ENCODE results near the gene EXOC1.

- TF ChIP-seq, protein P1, sequence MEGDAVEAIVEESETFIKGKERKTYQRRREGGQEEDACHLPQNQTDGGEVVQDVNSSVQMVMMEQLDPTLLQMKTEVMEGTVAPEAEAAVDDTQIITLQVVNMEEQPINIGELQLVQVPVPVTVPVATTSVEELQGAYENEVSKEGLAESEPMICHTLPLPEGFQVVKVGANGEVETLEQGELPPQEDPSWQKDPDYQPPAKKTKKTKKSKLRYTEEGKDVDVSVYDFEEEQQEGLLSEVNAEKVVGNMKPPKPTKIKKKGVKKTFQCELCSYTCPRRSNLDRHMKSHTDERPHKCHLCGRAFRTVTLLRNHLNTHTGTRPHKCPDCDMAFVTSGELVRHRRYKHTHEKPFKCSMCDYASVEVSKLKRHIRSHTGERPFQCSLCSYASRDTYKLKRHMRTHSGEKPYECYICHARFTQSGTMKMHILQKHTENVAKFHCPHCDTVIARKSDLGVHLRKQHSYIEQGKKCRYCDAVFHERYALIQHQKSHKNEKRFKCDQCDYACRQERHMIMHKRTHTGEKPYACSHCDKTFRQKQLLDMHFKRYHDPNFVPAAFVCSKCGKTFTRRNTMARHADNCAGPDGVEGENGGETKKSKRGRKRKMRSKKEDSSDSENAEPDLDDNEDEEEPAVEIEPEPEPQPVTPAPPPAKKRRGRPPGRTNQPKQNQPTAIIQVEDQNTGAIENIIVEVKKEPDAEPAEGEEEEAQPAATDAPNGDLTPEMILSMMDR (conservative IDR thresholded peaks at IDR 0.05; ENCODE audit: low read depth, low read length), result no peak
- no peak for TF ChIP-seq EZH2 (IDR thresholded peaks at IDR 0.05; ENCODE audit: borderline replicate concordance, low read depth, low read length, poor library complexity, severe bottlenecking)
Observed at GRCh38 chr4:55906989-55907388, 53.5 kb downstream of the EXOC1 start.

Data from A673 (cell line).